K562 (cell line): ENCODE measurements around the gene TMEM63A. TPM values are rescaled to one million over a fixed set of nuclear protein-coding genes. Genes with fewer than 3 reads are reported as not detected.
A peak's percentile ranks its signal among the peaks of the same experiment; 100 is the strongest.

ENCODE experiments used
- ATF2 ChIP-seq: sonication (generic); formaldehyde crosslinking; IDR thresholded peaks from 2 replicates; pipeline ENCODE4 v1.8.1; 2022; ENCODE audit warnings: missing genetic modification reagents
- BCL6 ChIP-seq: fragments of 250-450 bp; sonication (Bioruptor Pico); IDR thresholded peaks from 2 replicates; pipeline ENCODE4 v1.4.0; 2020
- CREBBP ChIP-seq: IDR thresholded peaks from one replicate; pipeline ENCODE4 v1.6.1; 2012; ENCODE audit warnings: low read depth, mild to moderate bottlenecking, control low read depth, inconsistent platforms, low read length
- KLF13 ChIP-seq: fragments of 450-650 bp; IDR thresholded peaks from 2 replicates; pipeline ENCODE4 v1.6.1; 2016; ENCODE audit warnings: missing genetic modification characterization, low read depth, mild to moderate bottlenecking, missing compliant biosample characterization, moderate library complexity, borderline replicate concordance
- SP1 ChIP-seq: sonication (generic); formaldehyde crosslinking; IDR thresholded peaks from 2 replicates; pipeline ENCODE4 v1.8.1; 2022; ENCODE audit warnings: mild to moderate bottlenecking, missing genetic modification reagents
- TARDBP ChIP-seq: fragments of 450-650 bp; IDR thresholded peaks from 2 replicates; pipeline ENCODE4 v1.6.1; 2016
- ZBTB1 ChIP-seq: sonication (generic); formaldehyde crosslinking; IDR thresholded peaks from 2 replicates; pipeline ENCODE4 v1.8.1; 2023; ENCODE audit warnings: missing genetic modification reagents, low read depth, mild to moderate bottlenecking, borderline replicate concordance
- ZKSCAN3 ChIP-seq: fragments of 250-450 bp; sonication (Bioruptor Pico); IDR thresholded peaks from 2 replicates; pipeline ENCODE4 v1.4.0; 2020
- polyA plus RNA-seq, 8 experiments: library from polyadenylated mRNA; depleted of rRNA in 4 of 8; stranded (reverse) in 5 of 8; unstranded in 3 of 8; fragments of >200 nt; fragmentation: Nextera tagmentation in 2 of 8; fragmentation: Illumina TruSeq in 1 of 8; extraction: Ambion mirVana in 2 of 8; extraction: Trizol in 1 of 8; gene quantifications; 2 replicates each; pipeline versions ENCODE4 v1.2.1 to v1.2.3, GENCODE V29; 2011 to 2014; ENCODE audit warnings: inconsistent platforms in 1 of 8, missing spikeins in 1 of 8
- total RNA-seq, 7 experiments: library from RNA; depleted of rRNA in 6 of 7; stranded (reverse); fragments of >200 nt in 6 of 7; fragmentation: Illumina TruSeq in 2 of 7; extraction: Trizol in 2 of 7; gene quantifications; 2 replicates each; pipeline versions ENCODE4 v1.2.1 to v1.2.3, GENCODE V29; 2011 to 2021; ENCODE audit warnings: low replicate concordance in 1 of 7
- TF ChIP-seq, protein P1 (sequence below): sonication (generic); formaldehyde crosslinking; IDR thresholded peaks from 2 replicates; pipeline ENCODE4 v1.8.0; 2022; ENCODE audit warnings: missing genetic modification reagents, mild to moderate bottlenecking, borderline replicate concordance
- TF ChIP-seq, protein P2 (sequence below): fragments of 450-650 bp; IDR thresholded peaks from 2 replicates; pipeline ENCODE4 v1.6.1; 2016; ENCODE audit warnings: mild to moderate bottlenecking, moderate library complexity
- TF ChIP-seq, protein P3 (sequence below), 3 experiments: IDR thresholded peaks in 2 of 3; conservative IDR thresholded peaks in 1 of 3; 2 replicates each; pipeline ENCODE4 v1.5.1; 2011 to 2012; ENCODE audit warnings: low read length in 3 of 3, mild to moderate bottlenecking in 3 of 3, control low read depth in 2 of 3, improper control_type of control experiment in 1 of 3, inconsistent platforms in 1 of 3, low read depth in 1 of 3, mixed read lengths in 1 of 3, moderate library complexity in 1 of 3; ENCODE audit not compliant: insufficient read depth in 2 of 3

TMEM63A gene
- total and polyA plus RNA-seq, 9 of the 15 experiments (the other 6 are each of a cell fraction or from before 2014, with no cell fraction given): 2.0 to 54.6 (median 17.5) TPM

DNA sequence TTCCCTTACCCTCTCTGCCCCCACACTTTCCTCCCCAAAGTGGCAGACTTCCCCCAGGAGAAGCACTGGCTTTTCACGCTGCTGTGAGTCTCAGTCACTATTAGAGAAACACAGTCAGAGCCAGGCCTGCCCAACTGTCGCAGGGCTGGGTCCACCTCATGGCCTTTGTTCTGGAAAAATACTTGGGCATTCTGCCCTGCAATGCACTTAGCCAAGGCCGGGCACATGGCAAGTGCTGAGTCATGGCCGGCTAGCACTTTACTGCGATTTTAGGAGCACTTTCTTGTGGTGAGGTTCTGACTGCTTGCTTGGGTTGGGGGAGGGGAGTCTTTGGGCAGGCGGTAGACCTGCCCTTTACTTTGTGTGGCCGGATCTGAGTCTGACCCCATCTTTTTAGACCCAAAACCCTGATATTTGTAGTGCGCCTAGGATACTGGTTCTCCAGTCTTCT is 64.5 kb downstream of the TMEM63A start (continued):
- TF ChIP-seq ATF2 (CRISPR knock-in tag) (no peak), CREBBP (no peak), KLF13 (tag) (no peak), SP1 (no peak), BCL6 (CRISPR knock-in tag) (no peak), TARDBP (no peak), ZBTB1 (CRISPR knock-in tag) (no peak), ZKSCAN3 (no peak)
- TF ChIP-seq, protein P1, sequence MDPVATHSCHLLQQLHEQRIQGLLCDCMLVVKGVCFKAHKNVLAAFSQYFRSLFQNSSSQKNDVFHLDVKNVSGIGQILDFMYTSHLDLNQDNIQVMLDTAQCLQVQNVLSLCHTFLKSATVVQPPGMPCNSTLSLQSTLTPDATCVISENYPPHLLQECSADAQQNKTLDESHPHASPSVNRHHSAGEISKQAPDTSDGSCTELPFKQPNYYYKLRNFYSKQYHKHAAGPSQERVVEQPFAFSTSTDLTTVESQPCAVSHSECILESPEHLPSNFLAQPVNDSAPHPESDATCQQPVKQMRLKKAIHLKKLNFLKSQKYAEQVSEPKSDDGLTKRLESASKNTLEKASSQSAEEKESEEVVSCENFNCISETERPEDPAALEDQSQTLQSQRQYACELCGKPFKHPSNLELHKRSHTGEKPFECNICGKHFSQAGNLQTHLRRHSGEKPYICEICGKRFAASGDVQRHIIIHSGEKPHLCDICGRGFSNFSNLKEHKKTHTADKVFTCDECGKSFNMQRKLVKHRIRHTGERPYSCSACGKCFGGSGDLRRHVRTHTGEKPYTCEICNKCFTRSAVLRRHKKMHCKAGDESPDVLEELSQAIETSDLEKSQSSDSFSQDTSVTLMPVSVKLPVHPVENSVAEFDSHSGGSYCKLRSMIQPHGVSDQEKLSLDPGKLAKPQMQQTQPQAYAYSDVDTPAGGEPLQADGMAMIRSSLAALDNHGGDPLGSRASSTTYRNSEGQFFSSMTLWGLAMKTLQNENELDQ (CRISPR knock-in tag): no peak
- TF ChIP-seq, protein P2, sequence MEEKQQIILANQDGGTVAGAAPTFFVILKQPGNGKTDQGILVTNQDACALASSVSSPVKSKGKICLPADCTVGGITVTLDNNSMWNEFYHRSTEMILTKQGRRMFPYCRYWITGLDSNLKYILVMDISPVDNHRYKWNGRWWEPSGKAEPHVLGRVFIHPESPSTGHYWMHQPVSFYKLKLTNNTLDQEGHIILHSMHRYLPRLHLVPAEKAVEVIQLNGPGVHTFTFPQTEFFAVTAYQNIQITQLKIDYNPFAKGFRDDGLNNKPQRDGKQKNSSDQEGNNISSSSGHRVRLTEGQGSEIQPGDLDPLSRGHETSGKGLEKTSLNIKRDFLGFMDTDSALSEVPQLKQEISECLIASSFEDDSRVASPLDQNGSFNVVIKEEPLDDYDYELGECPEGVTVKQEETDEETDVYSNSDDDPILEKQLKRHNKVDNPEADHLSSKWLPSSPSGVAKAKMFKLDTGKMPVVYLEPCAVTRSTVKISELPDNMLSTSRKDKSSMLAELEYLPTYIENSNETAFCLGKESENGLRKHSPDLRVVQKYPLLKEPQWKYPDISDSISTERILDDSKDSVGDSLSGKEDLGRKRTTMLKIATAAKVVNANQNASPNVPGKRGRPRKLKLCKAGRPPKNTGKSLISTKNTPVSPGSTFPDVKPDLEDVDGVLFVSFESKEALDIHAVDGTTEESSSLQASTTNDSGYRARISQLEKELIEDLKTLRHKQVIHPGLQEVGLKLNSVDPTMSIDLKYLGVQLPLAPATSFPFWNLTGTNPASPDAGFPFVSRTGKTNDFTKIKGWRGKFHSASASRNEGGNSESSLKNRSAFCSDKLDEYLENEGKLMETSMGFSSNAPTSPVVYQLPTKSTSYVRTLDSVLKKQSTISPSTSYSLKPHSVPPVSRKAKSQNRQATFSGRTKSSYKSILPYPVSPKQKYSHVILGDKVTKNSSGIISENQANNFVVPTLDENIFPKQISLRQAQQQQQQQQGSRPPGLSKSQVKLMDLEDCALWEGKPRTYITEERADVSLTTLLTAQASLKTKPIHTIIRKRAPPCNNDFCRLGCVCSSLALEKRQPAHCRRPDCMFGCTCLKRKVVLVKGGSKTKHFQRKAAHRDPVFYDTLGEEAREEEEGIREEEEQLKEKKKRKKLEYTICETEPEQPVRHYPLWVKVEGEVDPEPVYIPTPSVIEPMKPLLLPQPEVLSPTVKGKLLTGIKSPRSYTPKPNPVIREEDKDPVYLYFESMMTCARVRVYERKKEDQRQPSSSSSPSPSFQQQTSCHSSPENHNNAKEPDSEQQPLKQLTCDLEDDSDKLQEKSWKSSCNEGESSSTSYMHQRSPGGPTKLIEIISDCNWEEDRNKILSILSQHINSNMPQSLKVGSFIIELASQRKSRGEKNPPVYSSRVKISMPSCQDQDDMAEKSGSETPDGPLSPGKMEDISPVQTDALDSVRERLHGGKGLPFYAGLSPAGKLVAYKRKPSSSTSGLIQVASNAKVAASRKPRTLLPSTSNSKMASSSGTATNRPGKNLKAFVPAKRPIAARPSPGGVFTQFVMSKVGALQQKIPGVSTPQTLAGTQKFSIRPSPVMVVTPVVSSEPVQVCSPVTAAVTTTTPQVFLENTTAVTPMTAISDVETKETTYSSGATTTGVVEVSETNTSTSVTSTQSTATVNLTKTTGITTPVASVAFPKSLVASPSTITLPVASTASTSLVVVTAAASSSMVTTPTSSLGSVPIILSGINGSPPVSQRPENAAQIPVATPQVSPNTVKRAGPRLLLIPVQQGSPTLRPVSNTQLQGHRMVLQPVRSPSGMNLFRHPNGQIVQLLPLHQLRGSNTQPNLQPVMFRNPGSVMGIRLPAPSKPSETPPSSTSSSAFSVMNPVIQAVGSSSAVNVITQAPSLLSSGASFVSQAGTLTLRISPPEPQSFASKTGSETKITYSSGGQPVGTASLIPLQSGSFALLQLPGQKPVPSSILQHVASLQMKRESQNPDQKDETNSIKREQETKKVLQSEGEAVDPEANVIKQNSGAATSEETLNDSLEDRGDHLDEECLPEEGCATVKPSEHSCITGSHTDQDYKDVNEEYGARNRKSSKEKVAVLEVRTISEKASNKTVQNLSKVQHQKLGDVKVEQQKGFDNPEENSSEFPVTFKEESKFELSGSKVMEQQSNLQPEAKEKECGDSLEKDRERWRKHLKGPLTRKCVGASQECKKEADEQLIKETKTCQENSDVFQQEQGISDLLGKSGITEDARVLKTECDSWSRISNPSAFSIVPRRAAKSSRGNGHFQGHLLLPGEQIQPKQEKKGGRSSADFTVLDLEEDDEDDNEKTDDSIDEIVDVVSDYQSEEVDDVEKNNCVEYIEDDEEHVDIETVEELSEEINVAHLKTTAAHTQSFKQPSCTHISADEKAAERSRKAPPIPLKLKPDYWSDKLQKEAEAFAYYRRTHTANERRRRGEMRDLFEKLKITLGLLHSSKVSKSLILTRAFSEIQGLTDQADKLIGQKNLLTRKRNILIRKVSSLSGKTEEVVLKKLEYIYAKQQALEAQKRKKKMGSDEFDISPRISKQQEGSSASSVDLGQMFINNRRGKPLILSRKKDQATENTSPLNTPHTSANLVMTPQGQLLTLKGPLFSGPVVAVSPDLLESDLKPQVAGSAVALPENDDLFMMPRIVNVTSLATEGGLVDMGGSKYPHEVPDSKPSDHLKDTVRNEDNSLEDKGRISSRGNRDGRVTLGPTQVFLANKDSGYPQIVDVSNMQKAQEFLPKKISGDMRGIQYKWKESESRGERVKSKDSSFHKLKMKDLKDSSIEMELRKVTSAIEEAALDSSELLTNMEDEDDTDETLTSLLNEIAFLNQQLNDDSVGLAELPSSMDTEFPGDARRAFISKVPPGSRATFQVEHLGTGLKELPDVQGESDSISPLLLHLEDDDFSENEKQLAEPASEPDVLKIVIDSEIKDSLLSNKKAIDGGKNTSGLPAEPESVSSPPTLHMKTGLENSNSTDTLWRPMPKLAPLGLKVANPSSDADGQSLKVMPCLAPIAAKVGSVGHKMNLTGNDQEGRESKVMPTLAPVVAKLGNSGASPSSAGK: peak; percentile 49; the same call in 1 of the 2 replicates
- TF ChIP-seq, protein P3, sequence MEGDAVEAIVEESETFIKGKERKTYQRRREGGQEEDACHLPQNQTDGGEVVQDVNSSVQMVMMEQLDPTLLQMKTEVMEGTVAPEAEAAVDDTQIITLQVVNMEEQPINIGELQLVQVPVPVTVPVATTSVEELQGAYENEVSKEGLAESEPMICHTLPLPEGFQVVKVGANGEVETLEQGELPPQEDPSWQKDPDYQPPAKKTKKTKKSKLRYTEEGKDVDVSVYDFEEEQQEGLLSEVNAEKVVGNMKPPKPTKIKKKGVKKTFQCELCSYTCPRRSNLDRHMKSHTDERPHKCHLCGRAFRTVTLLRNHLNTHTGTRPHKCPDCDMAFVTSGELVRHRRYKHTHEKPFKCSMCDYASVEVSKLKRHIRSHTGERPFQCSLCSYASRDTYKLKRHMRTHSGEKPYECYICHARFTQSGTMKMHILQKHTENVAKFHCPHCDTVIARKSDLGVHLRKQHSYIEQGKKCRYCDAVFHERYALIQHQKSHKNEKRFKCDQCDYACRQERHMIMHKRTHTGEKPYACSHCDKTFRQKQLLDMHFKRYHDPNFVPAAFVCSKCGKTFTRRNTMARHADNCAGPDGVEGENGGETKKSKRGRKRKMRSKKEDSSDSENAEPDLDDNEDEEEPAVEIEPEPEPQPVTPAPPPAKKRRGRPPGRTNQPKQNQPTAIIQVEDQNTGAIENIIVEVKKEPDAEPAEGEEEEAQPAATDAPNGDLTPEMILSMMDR (IDR thresholded peaks at IDR 0.05 in 2 of 3, conservative IDR thresholded peaks at IDR 0.05 in 1 of 3; ENCODE audit: insufficient read depth in 2 of 3, low read depth in 1 of 3, low read length in 3 of 3): no peak
